Activated CD4-positive, alpha-beta T cell treated with anti-CD3 and anti-CD28 coated beads for 4 hours (primary cell): ENCODE results near the gene CDC37L1.
A peak's percentile ranks its signal among the peaks of the same experiment; 100 is the strongest.
"Not testable (repeated sequence)": the region's sequence is repeated elsewhere in the genome, so short reads cannot be mapped to it uniquely, and the experiment has no call there.

Experiments used
- DNase-seq, 2 donors: peaks; one replicate each; pipeline ENCODE4 v3.0.0-alpha.2; 2020

Gene CDC37L1

DNA sequence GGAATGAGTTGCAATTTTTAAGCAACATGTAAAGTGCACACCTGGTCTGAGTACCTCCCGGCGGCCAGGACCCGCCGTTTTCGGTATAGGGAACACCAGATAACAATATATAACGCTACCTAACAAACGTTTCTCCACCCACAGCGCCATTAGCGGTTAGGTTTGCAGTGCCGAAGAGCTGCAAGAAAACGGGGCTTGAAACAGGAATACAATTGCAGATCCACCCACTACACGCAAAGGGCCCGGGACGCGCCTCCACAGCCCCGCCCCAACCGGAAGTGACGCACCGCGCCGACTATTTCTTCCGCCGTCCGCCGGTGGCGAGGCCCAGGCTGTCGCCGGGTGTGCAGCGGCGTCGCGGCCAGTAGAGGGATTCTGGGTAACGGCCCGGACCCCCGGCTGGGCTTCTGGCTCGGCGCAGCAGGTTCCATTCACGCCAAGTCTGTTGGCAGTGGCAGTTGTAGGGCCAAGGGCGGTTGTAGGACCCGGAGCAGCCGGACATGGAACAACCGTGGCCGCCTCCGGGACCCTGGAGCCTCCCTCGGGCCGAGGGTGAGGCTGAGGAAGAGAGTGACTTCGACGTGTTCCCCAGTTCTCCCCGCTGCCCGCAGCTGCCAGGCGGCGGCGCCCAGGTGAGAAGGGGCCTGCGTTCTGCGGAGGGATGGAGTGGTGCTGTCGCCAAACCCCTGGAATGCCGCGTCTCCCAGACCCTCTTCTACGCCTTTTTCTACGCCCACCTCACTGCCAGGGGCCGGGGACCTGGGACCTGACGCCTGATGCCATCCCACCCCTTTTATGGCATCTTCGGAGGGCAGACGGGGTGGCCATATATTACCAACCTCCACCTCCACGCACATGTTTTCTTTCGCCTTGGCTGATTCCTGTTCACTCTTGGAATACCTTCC is at the start of gene CDC37L1:
TSS of gene CDC37L1 (plus strand) at position 302 of the 905 bp plus-strand sequence. CDS start at position 501, 199 bp downstream.
- DNase-seq = peak; percentile 97 to 99

DNA sequence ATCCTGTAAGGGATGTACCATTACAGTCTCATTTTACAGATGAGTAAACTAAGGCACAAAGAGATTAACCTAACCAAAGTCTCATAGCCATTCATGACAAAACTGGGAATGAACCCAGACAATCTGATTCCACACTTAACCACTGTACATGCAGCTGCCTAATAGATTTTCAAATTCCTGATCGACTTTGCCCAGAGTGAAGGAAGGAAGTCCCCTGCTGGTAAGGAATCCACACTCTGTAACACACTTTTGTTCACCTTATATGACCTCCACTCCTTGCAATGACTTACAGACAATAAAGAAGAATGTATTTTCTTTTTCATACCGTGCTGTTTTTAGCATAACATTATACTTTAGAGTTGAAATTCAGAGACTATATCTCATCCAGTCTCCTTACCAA is 48.5 kb upstream of the CDC37L1 start:
- DNase-seq = no peak

GRCh38 chr9:4638968-4639367 is 40.4 kb upstream of the CDC37L1 start:
- DNase-seq = no peak

DNA sequence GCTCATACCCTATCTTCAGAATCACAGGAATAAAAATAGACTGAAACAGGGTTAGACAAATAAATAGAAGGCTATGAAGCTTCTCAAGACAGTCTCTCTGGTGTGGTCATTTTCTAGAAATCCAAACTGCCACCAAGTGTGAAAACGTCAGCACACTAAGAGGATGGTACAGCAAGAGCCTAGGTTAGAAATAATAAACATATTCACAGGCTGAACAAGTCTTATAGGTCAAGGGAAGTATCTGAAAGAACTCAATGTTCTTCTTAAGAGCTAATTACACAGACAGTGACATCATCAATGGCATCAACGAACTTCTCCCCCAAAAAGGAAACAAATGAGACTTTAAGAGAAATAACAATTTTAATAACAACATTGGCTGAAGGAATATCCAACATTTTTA is 39.9 kb upstream of the CDC37L1 start:
- DNase-seq = no peak

- DNase-seq = peak; percentile 33 to 36
Measured at GRCh38 chr9:4640027-4640426, 39.3 kb upstream of the CDC37L1 start.

DNA sequence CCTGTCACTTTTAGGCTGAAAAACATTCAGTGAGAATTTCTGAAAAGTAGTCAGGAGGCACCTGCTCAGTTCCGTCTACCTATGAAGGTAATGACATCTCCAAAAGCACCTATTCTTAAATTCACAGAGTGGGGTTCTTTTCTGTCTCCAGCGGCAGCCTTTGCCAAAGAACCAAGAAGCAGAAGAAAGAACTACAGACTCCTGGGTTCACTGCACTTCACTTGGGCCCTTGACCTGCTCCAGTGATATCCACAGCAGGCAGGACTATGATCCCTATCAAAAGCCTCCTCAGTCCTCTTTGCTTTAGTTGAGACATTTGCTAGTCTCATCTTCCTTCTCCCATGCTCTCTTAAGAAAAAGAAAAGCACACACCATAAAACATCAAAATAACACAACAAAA is 37.0 kb upstream of the CDC37L1 start:
- DNase-seq = no peak

- DNase-seq = no peak
Measured at GRCh38 chr9:4654084-4654483, 25.3 kb upstream of the CDC37L1 start.

DNA sequence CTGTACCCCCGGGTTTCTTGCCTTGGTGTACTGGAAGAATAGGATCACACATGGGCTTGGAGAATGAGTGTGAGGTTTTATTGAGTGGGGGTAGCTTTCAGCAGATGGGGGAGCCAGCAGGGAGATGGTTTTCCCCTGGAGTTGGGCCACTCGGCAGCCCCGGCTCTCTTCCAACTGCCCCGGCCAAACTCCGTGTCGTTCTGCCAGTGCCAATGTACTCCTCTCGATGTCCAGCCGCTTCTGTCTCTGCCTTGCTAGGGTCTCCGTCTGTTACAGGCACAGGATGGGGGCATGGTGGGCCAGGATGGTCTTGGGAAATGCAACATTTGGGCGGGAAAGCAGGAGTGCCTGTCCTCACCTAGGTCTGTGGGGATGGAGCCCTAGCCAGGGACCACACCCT is 24.8 kb upstream of the CDC37L1 start:
- DNase-seq = no peak

DNA sequence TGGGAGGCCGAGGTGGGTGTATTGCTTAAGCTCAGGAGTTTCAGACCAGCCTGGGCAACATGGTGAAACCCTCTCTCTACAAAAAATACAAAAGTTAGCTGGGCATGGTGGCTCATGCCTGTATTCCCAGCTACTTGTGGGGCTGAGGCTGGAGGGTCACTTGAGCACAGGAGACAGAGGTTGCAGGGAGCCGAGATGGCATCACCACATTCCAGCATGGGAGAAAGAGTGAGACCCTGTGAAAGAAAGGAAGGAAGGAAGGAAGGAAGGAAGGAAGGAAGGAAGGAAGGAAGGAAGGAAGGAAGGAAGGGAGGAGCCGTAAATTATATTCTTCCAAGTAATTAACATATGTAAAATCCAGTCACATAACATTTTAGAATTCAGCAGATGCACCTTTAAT is 23.2 kb upstream of the CDC37L1 start:
- DNase-seq = not testable (repeated sequence)

GRCh38 chr9:4656621-4657020 is 22.7 kb upstream of the CDC37L1 start:
- DNase-seq = no peak

GRCh38 chr9:4657426-4658159 is 21.8 kb upstream of the CDC37L1 start:
- DNase-seq = no peak

DNA sequence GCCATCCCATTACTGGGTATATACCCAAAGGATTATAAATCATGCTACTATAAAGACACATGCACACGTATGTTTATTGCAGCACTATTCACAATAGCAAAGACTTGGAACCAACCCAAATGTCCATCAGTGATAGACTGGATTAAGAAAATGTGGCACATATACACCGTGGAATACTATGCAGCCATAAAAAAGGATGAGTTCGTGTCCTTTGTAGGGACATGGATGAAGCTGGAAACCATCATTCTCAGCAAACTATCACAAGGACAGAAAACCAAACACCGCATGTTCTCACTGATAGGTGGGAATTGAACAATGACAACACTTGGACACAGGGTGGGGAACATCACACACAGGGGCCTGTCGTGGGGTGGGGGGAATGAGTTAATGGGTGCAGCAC is 18.7 kb upstream of the CDC37L1 start:
- DNase-seq = not testable (repeated sequence)

- DNase-seq = no peak
Measured at GRCh38 chr9:4661165-4661564, 18.2 kb upstream of the CDC37L1 start.

DNA sequence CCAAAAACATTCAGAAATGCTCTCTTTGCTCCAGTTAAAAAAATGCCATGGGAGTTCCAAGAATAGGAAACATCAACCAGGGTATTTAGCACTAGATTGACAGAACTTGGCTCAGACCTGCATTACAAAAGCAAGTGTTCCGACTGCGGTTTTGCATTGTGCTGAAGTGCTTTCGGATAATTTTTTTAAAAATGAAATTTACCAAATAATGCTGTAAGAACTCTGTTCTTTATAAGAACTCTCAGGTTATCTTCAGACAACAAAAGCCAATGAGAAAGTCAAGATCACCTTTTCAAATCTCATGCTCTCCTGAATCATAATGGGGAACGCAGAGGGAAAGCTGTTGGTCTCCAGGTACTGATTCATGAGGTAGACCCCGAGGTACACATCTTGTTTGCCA is 17.8 kb upstream of the CDC37L1 start:
- peak in 1 of 2 donors; percentile 12 for DNase-seq

DNA sequence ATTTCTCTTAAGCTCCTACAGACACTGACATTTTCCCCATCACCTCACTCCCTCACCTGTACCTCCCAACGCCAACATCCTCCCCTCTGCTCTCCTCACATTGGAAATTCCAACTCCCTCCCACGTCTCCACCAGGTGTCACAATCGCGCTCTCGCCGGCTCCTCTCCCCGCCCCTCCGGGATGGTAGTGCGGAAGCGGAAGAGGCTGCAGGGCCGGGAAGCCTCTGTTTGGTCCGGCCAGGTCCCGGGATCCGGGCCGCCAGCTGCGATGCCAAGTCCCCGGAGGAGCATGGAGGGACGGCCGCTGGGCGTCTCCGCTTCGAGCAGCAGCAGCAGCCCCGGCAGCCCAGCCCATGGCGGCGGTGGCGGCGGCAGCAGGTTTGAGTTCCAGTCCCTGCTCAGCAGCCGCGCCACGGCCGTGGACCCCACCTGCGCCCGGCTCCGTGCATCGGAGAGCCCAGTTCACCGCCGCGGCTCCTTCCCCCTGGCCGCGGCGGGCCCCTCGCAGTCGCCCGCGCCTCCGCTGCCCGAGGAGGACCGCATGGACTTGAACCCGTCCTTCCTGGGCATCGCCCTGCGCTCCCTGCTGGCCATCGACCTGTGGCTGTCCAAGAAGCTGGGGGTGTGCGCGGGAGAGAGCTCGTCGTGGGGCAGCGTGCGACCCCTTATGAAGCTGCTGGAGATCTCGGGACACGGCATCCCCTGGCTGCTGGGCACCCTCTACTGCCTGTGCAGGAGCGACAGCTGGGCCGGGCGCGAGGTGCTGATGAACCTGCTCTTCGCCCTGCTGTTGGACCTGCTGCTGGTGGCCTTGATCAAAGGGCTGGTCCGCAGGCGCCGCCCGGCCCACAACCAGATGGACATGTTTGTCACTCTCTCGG is 17.0 kb upstream of the CDC37L1 start, which contains the start of gene PLPP6:
TSS of gene PLPP6 (plus strand) at position 187 of the 881 bp plus-strand sequence. CDS start at position 269, 82 bp downstream.
- peak; percentile 67 to 75 for DNase-seq

DNA sequence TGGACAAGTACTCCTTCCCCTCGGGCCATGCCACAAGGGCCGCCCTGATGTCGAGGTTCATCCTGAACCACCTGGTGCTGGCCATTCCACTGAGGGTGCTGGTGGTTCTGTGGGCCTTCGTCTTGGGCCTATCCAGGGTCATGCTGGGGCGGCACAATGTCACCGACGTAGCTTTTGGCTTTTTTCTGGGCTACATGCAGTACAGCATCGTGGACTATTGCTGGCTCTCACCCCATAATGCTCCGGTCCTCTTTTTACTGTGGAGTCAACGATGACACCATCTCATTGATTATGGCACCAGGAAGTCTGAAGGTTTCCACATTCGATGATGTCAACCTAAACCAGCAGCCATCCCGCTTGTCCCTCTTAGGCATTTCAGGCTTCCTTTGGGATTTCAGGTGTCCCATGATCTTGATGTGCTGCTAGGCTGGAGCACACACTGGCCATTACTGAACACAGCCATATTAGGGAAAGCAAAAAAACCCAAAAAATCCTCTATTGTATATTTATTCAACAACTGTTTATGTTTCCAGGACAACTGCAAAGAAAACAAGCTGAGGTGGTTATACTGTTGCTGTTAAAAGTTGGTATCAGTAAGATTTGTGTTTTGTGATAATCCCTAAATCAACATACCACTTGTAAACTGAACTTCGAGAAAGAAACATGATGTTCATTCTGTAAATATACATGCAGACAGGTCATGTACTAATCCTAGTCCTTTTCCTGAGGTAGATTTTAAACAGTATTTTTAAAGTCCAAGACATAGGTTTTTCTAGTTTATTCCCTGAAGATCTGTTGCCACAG is 16.2 kb upstream of the CDC37L1 start:
- DNase-seq = no peak

GRCh38 chr9:4663956-4664355 is 15.4 kb upstream of the CDC37L1 start:
- no peak for DNase-seq

DNA sequence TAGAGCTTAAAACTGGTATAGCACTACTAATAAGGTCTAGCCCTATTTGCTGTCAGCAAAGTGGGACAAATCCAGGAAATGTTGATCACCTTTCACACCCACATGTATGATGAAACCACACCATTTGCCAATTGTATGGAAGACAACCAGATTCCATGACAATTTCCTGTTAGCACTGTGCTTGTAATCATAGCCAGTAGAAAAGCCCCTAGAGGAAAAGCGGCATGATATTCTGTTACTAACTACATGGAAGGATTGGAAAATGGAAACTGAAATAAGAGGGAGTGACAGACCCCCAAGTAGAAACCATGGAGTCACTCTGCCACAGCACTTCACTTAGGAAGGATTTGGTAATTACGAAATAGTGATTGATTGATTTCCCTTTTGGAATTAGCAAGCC is 14.0 kb upstream of the CDC37L1 start:
- DNase-seq = no peak

DNA sequence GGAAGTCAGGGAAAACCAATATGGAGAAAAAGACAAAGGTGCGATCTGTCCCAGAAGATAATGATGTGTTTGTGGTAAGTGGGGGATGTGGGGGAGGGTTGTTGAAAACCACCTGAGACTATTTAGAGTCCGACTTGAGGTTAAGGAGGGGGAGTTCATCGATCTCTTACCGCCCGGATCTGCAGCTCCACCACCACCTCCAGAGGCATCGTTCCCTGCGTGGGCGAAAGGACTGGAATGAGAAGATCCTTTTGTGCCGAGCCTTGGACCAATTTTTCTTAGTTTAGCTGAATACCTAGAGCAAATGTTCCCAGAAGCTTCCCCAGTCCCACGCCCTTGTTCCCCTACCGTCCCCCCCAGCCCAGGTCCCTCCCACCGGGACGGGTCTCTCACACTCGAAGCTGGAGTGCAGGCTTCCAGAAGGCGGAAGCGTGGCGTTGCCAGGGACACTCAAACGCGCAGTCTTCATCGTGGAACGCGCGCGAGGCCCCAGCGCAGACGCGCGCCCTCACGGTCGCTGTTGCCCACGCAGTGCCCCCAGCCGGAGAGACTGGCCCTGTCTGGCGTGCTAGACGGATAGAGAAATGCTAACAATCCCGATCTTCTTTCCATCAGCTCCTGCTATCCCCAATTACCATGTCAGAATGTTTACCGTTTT is 13.2 kb upstream of the CDC37L1 start, which contains the start of gene SPATA6L:
TSS of gene SPATA6L (minus strand) at position 439 of the 658 bp plus-strand sequence. CDS start at position 209, 230 bp downstream.
- peak; percentile 21 to 26 for DNase-seq

DNA sequence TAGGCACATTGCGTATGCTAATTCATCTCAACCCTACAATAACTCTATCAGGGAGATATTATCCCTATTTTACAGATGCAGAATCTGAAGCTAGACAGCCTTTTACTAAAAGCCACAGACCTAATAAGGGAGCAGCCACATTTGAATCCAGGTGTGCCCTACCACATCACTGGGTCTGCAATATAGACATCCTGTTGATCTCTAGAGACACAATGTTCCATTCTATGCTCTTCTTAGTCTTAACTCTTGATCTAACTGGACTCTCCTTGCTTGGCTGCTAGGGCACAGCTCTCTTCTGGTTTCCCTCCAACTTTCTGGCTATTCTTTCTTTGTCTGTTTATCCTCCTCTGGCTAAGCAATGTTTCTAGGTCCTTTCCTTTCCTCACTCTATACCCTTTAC is 11.7 kb upstream of the CDC37L1 start:
- DNase-seq = no peak

GRCh38 chr9:4668604-4669003 is 10.8 kb upstream of the CDC37L1 start:
- no peak for DNase-seq
